Pulmonary artery endothelial cell (primary cell): Measurements from ENCODE around the gene RASSF7. TPM values are rescaled to one million over a fixed set of nuclear protein-coding genes. Genes with fewer than 3 reads are reported as not detected.
"Not testable (repeated sequence)": the region's sequence is repeated elsewhere in the genome, so short reads cannot be mapped to it uniquely, and the experiment has no call there.

Experiments
- DNase-seq: peaks from one replicate; pipeline ENCODE4 v3.0.0-alpha.2; 2011; ENCODE audit warnings: low read depth, low spot score
- total RNA-seq: library from RNA; depleted of rRNA; stranded (reverse); fragments of >200 nt; gene quantifications from 2 replicates; pipeline ENCODE4 v1.2.3, GENCODE V29; 2014

Gene RASSF7
- total RNA-seq = 11.5 and 14.4 TPM in 2 replicates

- DNase-seq = peak; percentile 47
These were observed at the start of gene RASSF7, which contains the start of gene LMNTD2 for GRCh38 chr11:560305-561147. Gene RASSF7 (plus strand): TSS chr11:560970. CDS start chr11:561769, 799 bp downstream. Gene LMNTD2 (minus strand): TSS chr11:560738. CDS start chr11:560716, 22 bp downstream.

DNA sequence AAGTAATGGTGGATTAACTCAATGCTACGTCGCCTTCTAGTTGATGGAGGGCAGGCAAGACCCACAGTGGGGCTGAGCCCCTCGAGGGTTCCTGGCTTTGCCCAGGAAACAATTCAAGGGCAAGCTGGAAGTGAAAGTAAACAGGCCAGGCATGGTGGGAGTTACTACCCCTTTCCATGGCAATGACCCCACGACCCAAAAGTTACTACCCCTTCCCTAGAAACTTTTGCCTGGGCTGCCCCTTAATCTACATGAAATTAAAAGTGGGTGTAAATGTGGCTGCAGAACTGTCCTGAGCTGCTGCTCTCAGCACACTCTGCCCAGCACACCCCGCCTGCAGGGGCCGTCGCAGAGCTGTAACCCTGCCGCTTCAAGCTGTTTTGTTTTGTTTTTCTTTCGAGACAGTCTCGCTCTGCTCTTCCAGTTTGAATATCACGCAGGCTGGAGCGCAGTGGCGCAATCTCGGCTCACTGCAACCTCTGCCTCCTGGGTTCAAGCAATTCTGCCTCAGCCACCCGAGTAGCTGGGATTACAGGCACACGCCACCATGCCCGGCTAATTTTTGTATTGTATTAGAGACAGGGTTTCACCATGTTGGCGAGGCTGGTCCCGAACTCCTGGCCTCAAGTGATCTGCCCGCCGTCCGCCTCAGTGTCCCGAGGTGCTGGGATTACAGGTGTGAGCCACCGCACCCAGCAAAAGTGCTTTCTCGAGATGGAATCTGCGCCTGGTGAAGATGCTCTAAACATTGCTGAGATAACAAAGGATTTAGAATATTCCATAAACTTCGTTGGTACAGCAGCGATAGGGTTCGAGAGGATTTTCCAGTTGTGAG, 47.8 kb upstream of the RASSF7 start:
- DNase-seq = no peak

DNA sequence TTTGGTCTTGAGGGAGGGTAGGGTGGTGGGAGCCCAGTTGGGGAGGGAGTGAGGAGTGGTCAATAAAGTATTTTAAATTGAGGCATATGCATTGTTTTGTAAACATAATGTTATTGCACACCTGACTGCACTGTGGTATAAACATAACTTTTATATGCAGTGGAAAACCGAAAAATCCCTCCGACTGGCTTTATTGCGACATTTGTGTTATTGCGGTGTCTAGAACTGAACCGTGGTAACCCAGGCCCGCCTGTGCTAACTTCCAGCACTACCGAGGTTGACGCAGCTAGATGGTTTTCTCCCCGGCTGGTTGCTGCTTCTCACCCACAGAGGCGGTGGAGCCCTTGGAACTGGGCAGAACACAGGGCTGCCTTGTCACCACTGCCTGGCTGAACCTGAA, 46.2 kb upstream of the RASSF7 start:
- no peak for DNase-seq

DNA sequence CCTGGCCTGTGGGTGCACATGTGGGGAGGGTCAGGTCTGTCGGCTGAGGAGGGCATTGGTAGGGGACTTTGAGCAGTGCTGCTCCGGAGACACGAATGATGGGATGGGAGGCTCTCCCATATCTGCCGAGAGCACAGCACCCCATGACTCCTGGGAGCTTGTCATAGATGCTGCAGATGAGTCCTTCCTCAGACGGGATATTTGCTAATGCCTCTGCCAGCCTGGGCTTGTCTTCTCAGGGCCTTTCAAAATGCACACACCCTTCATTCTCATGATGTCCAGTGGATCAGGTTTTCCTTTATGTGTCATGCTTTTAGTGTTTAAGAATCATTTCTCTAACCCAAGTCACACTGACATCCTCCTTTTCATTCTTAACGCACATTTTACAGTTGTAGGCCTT, 45.6 kb upstream of the RASSF7 start:
- no peak for DNase-seq

GRCh38 chr11:516400-516799, 44.4 kb upstream of the RASSF7 start:
- no peak for DNase-seq

DNA sequence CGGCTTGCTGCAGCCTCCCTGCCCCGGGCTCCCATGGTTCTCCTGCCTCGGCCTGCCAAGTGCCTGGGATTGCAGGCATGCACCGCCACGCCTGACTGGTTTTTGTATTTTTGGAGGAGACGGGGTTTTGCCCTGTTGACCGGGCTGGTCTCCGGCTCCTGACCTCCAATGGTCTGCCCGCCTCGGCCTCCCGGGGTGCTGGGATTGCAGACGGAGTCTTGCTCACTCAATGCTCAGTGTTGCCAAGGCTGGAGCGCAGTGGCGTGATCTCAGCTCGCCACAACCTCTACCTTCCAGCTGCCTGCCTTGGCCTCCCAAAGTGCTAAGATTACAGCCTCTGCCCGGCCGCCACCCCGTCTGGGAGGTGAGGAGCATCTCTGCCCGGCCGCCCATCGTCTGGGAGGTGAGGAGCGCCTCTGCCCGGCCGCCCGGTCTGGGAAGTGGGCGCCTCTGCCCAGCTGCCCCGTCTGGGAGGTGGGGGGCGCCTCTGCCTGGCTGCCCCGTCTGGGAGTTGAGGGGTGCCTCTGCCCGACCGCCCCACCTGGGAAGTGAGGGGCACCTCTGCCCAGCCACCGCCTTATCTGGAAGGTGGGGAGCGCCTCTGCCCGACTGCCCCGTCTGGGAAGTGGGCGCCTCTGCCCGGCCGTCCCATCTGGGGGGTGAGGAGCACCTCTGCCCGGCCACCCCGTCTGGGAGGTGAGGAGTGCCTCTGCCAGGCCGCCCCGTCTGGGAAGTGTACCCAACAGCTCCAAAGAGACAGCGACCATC, 43.7 kb upstream of the RASSF7 start:
- not testable (repeated sequence) for DNase-seq

DNA sequence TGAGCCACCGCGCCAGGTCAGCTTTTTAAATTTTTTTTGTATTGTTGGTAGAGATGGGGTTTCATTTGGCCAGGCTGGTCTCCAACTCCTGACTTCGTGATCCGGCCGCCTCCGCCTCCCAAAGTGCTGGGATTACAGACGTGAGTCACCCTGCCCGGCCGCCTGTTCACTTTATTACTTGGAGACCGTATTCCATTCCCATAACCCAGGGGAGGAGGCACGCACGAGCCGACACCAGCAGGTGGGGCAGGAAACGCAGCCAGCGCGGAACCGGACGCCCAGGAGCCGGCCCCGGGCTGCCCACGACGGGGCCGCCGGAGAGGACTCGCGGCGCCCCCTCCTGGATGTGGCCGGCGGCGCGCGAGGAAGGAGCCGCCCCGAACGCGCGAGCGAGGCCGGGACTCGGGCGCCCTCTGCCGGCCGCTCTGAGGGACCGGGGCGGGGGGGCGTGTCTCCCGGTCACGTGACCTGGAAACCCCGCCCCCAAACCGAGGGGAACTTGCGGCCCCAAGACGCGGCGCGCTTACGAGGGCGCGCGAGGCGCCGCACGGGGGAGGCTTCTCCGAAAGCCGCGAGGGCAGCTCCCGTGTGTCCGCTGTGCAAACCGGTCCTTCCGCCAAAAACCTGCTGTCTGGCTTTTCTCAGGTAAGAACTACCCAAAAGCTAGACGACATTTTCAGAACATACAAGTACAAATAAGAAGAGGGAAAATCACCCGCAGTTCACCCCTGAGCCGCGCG, 42.1 kb upstream of the RASSF7 start:
- DNase-seq = peak; percentile 78

- DNase-seq = no peak
These were observed 40.2 kb upstream of the RASSF7 start for GRCh38 chr11:520428-521176.

DNA sequence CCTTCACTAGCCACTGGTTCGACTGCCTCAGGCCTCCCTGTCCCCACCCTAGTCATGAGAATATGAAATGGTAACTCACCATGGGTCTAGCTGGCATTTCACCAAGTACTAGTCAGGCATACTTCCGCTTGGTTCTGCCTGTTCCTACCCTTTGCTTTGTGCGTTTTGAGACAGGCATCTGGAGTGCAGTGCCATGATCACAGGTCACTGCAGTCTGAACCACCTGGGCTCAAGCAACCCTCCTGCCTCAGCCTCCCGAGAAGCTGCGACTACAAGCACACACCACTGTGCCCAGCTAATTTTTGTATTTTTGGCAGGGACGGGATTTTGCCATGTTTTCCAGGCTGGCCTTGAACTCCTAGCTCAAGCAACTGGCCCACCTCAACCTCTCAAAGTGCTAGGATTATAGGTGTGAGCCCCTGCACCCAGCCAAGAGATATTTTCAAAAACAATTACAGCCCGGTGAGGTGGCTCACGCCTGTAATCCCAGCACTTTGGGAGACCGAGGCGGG, 39.5 kb upstream of the RASSF7 start:
- no peak for DNase-seq

GRCh38 chr11:526192-526591, 34.6 kb upstream of the RASSF7 start:
- no peak for DNase-seq

DNA sequence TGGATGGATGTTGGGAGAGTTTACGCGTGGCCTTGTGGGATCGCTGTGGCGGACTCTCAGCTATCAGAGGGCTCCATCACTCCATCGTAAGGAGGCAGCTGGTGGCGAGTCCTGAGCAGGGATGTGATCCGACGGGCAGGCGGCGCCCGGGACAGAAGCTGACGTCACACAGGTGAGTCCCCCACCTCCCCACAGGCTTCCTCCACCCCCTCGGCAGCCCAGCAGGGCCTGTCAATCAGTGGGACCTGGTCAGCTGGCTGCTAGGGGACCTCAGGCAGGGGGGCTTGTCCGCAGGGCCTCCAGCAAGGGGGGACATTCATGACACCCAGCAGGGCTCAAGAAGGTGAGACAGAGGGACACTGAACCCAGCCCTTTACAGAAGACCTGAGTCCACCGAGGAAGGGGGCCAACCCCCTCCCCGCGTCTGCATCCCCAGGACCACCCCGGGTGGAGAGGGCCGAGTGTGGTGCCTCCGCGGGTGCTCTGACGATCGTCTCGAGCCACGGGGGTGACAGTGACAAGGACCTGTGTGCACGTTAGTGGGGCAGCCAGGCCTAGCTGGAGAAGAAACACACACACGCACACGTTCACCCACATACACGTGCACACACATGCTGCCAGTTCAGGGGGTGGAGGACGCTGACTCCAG, 32.5 kb upstream of the RASSF7 start:
- no peak for DNase-seq

DNA sequence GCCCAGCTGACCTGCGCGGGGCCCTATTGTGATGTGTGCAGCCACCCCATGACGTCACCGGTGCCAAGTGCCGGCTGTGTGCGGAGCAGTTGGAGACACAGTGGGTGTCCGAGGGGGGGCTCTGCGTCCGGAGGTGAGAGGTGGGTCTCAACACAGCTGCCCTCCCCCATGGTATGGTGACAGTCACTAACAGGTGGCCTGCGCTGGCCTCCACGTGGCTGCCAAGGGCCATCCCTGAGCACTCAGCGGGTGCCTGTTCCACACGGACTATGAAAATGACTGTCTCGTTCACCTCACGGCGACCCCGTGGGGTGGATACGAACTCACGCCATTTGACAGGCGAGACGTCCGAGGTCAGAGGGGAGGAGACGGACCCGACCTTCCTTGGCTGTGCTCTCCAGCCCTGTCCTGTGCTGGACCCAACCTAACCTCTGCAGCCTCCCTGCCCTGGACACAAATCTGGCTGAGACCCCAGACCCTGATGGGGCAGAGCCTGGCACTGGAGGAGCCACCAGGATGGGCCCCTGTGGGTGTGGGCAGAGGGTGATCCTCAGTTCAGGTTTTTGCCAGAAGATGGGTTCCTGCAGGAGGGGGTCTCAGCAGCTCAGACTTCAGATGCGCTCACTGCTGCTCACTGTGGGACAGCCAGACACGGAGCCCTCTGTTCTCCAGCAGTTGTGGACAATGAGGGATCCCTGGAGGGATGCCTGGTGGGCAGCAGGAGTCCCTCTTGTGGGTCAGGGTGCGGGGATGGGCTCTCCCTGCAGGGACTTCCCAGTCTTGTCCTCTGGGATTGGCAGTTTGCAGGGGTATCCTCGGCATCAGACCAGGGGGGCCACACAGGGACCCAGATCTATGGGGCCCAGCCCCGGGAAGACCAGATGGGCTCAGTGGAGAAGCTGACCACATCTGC, 31.7 kb upstream of the RASSF7 start:
- no peak for DNase-seq

- no peak for DNase-seq
These were observed 30.9 kb upstream of the RASSF7 start for GRCh38 chr11:529728-530411.

DNA sequence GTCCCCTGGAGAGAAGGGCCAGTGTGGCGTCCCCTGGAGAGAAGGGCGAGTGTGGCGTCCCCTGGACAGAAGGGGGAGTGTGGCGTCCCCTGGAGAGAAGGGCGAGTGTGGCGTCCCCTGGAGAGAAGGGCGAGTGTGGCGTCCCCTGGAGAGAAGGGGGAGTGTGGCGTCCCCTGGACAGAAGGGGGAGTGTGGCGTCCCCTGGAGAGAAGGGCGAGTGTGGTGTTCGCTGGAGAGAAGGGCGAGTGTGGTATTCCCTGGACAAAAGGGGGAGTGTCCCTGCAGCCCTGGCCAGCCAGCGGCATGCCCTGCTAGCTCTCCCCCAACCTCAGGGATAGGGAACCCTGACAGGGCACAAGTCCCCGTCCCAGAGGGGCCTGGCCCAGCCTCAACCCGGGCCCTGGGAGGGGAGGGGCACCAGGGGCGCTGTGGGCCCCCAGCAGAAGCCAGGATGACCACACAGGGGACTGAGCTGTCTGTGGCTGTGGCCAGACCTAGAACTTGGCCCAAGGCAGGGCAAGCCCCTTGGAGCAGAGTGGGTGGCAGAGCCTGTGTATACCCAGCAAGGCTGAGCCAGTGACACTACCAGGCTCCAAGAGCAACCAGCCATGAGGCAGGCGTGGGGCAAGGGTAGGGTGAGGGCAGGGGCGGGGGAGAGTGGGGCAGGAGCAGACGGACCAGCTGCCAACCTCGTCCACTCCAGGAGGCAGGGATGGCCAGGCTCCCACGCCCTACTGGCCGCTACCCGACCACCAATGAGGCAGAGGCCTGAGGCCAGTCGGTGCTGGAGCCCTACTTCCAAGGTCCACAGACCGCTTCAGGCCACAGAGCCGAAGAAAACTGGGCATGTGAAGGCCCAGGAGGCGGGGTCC, 29.6 kb upstream of the RASSF7 start:
- no peak for DNase-seq

DNA sequence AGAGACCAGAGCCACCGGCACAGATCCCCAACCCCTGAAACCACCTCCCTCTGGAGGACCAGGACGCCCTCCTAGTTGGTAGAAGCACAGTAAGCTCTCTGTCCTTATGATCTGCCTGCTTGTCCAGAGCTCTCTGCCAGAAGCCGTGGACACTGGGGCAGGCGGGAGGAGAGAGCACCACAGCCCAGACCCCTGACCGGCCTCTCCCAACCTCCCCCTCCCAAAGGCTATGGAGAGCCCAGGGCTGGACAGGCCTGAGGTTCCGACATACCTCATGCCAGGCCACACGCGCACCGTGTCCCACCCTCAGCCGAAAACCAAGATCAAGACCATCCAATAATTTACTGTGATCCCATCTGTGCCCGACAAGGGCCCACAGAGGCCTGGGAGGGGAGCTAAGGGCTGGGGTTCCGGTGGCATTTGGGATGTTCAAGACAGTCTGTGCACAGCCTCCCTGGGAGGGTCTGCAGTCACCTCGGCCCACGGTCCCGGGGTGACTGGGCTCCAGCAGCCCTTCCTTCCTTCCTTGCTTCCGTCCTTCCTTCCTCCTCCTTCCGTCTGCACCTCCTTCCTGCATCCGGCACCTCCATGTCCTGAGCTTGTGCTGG, 28.7 kb upstream of the RASSF7 start:
- no peak for DNase-seq

DNA sequence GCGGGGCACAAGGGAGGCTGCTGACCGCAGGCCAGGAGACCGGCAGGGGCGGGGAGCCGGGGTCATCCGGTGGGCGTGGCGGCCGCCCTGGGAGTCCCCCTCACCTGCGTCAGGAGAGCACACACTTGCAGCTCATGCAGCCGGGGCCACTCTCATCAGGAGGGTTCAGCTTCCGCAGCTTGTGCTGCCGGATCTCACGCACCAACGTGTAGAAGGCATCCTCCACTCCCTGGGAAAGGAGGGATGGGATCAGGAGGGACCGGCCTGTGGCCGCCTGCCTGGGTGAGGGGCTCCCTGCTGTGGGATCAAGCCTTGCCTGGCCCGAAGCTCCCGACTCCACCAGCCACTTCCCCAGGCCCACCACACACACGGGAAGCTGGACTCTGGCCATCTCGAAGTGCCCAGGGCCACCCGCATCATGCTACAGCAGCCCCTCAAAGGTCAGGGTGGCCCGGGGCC, 28.2 kb upstream of the RASSF7 start:
- no peak for DNase-seq
